ENCODE measurements around the gene RRP12. TPM values are rescaled to one million over a fixed set of nuclear protein-coding genes. Genes with fewer than 3 reads are reported as not detected.
A peak's percentile ranks its signal among the peaks of the same experiment; 100 is the strongest.

Gene RRP12
- total RNA-seq, 1 experiment from 2014 or later, result 86.7 TPM

GRCh38 chr10:97333601-97334369, 67.4 kb downstream of the RRP12 start:
- intact Hi-C loops (cut with micrococcal nuclease), result loop anchor here (1.0 to 2.0 kb wide), 4 partner anchors 15 to 261 kb away; partner anchors contain the start of genes ARHGAP19 and FRAT1
- Mint-ChIP-seq H3K9me3 (ENCODE audit: unreplicated experiment) (no peaks in the 10 kb centered on the region), H3K36me3 (ENCODE audit: insufficient read depth, unreplicated experiment) (peaks cover 34% of the 10 kb centered on the region), H3K27me3 (ENCODE audit: insufficient read depth, unreplicated experiment) (no peaks in the 10 kb centered on the region), H3K27ac (ENCODE audit: low read depth, unreplicated experiment) (peak overlapping the region; percentile 97), H3K4me3 (ENCODE audit: unreplicated experiment) (peak overlapping the region; percentile 93), H3K4me1 (ENCODE audit: insufficient read depth, unreplicated experiment) (peaks cover 30% of the 10 kb centered on the region)
- POLR2A ChIA-PET, result interaction anchor here (0.5 to 9.9 kb wide), 28 partner anchors 8 to 354 kb away, joined by 3 to 158 read pairs (median 4); partner anchors contain the start of genes ARHGAP19, AVPI1, FRAT1 and RRP12
- no TSS peak for BruUV-seq (replicated peaks)
- peak; percentile 50 for DNase-seq (ENCODE audit: unreplicated experiment)
- CTCF ChIA-PET, result interaction anchor here (0.5 to 6.8 kb wide), 20 partner anchors 9 to 368 kb away, joined by 3 to 55 read pairs (median 4); partner anchors contain the start of genes FRAT1 and RRP12
- no peak for TF ChIP-seq CTCF (IDR thresholded peaks at IDR 0.05; ENCODE audit: unreplicated experiment)

- intact Hi-C loops (cut with micrococcal nuclease), result loop anchor here (1.0 to 2.0 kb wide), 4 partner anchors 14 to 260 kb away; partner anchors contain the start of genes ARHGAP19 and FRAT1
- Mint-ChIP-seq H3K27me3 (ENCODE audit: insufficient read depth, unreplicated experiment) (no peaks in the 10 kb centered on the region), H3K36me3 (ENCODE audit: insufficient read depth, unreplicated experiment) (peaks cover 40% of the 10 kb centered on the region), H3K4me3 (ENCODE audit: unreplicated experiment) (peak overlapping the region; percentile 93), H3K9me3 (ENCODE audit: unreplicated experiment) (no peaks in the 10 kb centered on the region), H3K4me1 (ENCODE audit: insufficient read depth, unreplicated experiment) (peaks cover 30% of the 10 kb centered on the region), H3K27ac (ENCODE audit: low read depth, unreplicated experiment) (peak overlapping the region; percentile 97)
- ChIA-PET POLR2A (interaction anchor here (0.5 to 9.9 kb wide), 26 partner anchors 8 to 354 kb away, joined by 3 to 158 read pairs (median 4); partner anchors contain the start of genes ARHGAP19, AVPI1, FRAT1 and RRP12), CTCF (interaction anchor here (0.5 to 6.8 kb wide), 22 partner anchors 8 to 369 kb away, joined by 3 to 55 read pairs (median 4); partner anchors contain the start of genes FRAT1 and RRP12)
- peak; percentile 59 for DNase-seq (ENCODE audit: unreplicated experiment)
- TF ChIP-seq CTCF (IDR thresholded peaks at IDR 0.05; ENCODE audit: unreplicated experiment), result no peak
- no TSS peak for BruUV-seq (replicated peaks)
Observed at GRCh38 chr10:97333351-97333600, 67.9 kb downstream of the RRP12 start.

- peaks cover 45% of the 10 kb centered on the region for H3K36me3 Mint-ChIP-seq (ENCODE audit: insufficient read depth, unreplicated experiment)
- H3K4me1 Mint-ChIP-seq (ENCODE audit: insufficient read depth, unreplicated experiment), result peaks cover 30% of the 10 kb centered on the region
- peak overlapping the region; percentile 97 for H3K27ac Mint-ChIP-seq (ENCODE audit: low read depth, unreplicated experiment)
- CTCF ChIA-PET, result interaction anchor here (0.5 to 6.8 kb wide), 28 partner anchors 8 to 260 kb away, joined by 3 to 55 read pairs (median 4); partner anchors contain the start of genes FRAT1 and RRP12
- DNase-seq (ENCODE audit: unreplicated experiment), result peak; percentile 82
- H3K27me3 Mint-ChIP-seq (ENCODE audit: insufficient read depth, unreplicated experiment), result no peaks in the 10 kb centered on the region
- H3K9me3 Mint-ChIP-seq (ENCODE audit: unreplicated experiment), result no peaks in the 10 kb centered on the region
- POLR2A ChIA-PET, result interaction anchor here (0.5 to 9.9 kb wide), 26 partner anchors 7 to 397 kb away, joined by 3 to 158 read pairs (median 4); partner anchors contain the start of genes ARHGAP19, AVPI1, FRAT1 and RRP12
- intact Hi-C loops (cut with micrococcal nuclease), result loop anchor here (1.0 to 2.0 kb wide), 4 partner anchors 14 to 260 kb away; partner anchors contain the start of genes ARHGAP19 and FRAT1
- no peak for TF ChIP-seq CTCF (IDR thresholded peaks at IDR 0.05; ENCODE audit: unreplicated experiment)
- peak overlapping the region; percentile 93 for H3K4me3 Mint-ChIP-seq (ENCODE audit: unreplicated experiment)
- TSS peak; percentile 49 for BruUV-seq (replicated peaks)
Observed at GRCh38 chr10:97332591-97333350, 68.4 kb downstream of the RRP12 start.

Measured in MCF 10A (cell line).